22Rv1 (cell line): Measurements from ENCODE around the gene JMJD6.

ENCODE experiments used
- H3K27ac ChIP-seq: fragments of 450-650 bp; 2 replicates; pipeline ENCODE4 v1.5.1; 2017
- CTCF ChIP-seq: fragments of 450-650 bp; IDR thresholded peaks from 2 replicates; pipeline ENCODE4 v1.5.1; 2017; ENCODE audit warnings: mild to moderate bottlenecking
- ZFX ChIP-seq: fragments of 450-650 bp; IDR thresholded peaks from 2 replicates; pipeline ENCODE4 v1.6.1; 2017; ENCODE audit warnings: antibody characterized with exemption, borderline replicate concordance

Gene JMJD6

GRCh38 chr17:76696763-76697701 lies 29.4 kb downstream of the JMJD6 start:
- TF ChIP-seq CTCF (no peak), ZFX (no peak)
- no peak overlapping the region for H3K27ac ChIP-seq

GRCh38 chr17:76695059-76695831 lies 31.2 kb downstream of the JMJD6 start:
- H3K27ac ChIP-seq: no peak overlapping the region
- no peak for TF ChIP-seq ZFX
- TF ChIP-seq CTCF: no peak

GRCh38 chr17:76691379-76692191 lies 34.8 kb downstream of the JMJD6 start:
- TF ChIP-seq ZFX (no peak), CTCF (no peak)
- no peak overlapping the region for H3K27ac ChIP-seq

- TF ChIP-seq CTCF (no peak), ZFX (no peak)
- no peak overlapping the region for H3K27ac ChIP-seq
Observed at GRCh38 chr17:76690596-76691280, 35.7 kb downstream of the JMJD6 start.

- TF ChIP-seq CTCF (no peak), ZFX (no peak)
- H3K27ac ChIP-seq: no peak overlapping the region
Observed at GRCh38 chr17:76689859-76690258, 36.5 kb downstream of the JMJD6 start.

GRCh38 chr17:76688165-76688622 lies 38.2 kb downstream of the JMJD6 start:
- no peak overlapping the region for H3K27ac ChIP-seq
- TF ChIP-seq CTCF (no peak), ZFX (no peak)
